Smooth muscle cell of trachea (primary cell): ENCODE measurements around the gene HSP90B1. TPM values are rescaled to one million over a fixed set of nuclear protein-coding genes. Genes with fewer than 3 reads are reported as not detected.

ENCODE experiments used
- total RNA-seq: library from RNA; depleted of rRNA; stranded (reverse); fragments of >200 nt; gene quantifications from 2 replicates; pipeline ENCODE4 v1.2.1, GENCODE V29; 2014

The HSP90B1 gene
- 492 and 1,200 TPM in 2 replicates for total RNA-seq

DNA sequence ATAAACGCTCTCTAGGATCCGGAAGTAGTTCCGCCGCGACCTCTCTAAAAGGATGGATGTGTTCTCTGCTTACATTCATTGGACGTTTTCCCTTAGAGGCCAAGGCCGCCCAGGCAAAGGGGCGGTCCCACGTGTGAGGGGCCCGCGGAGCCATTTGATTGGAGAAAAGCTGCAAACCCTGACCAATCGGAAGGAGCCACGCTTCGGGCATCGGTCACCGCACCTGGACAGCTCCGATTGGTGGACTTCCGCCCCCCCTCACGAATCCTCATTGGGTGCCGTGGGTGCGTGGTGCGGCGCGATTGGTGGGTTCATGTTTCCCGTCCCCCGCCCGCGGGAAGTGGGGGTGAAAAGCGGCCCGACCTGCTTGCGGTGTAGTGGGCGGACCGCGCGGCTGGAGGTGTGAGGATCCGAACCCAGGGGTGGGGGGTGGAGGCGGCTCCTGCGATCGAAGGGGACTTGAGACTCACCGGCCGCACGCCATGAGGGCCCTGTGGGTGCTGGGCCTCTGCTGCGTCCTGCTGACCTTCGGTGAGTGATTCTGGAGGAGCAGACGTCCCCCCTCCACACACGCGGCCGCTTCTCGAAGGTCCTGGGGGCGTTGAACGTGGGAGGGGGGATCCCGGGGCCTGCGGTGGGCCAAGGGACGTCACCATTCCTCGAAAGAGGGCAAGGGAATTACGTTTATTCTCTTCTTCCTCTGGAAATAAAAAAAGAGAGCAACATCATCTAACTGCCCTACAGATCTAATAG is at the start of gene HSP90B1:
Gene HSP90B1 (plus strand): TSS at position 377 of the 753 bp plus-strand sequence. CDS start 106 bp downstream, at position 483.

DNA sequence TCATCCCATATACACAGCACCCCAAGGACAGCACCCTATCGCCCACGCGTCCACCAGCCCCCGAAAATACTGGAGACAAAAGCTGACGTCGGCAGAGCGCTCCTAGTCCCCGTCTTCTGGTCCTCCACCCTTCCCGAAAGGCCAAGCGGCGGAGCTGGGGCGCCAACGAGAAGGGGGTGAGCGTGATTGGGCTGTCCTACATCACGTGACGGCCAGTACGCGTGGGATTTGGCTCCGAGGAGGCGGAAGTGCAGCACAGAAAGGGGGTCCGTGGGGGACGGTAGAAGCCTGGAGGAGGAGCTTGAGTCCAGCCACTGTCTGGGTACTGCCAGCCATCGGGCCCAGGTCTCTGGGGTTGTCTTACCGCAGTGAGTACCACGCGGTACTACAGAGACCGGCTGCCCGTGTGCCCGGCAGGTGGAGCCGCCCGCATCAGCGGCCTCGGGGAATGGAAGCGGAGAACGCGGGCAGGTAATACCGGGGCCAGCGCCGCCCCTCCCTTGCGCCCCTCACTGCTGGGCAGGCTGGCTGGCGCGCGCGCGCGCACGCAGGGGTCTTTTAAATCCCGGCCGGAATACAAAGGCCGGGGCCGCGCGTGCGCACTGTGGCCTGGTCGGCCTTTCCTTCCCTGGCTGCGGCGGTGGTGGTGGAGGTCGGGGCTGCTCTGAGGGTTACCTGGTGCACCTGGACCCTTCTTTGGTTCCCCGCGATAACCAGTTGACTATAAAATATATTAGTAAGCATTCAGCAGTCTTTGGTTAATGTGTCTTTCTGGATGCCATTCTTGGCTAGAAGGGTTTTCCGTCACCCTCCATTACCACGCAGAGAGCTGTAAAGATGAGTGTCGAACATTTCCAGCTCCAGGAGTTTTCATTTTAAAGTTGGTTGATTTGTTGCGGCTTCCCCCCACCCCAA is 35.6 kb downstream of the HSP90B1 start, which contains the start of gene TDG:
Gene TDG (plus strand): TSS at position 283 of the 915 bp plus-strand sequence. CDS start 166 bp downstream, at position 449.

Other genes with a start within 250 kb of the HSP90B1 start
- 7.6 and 10.6 TPM in 2 replicates for gene NT5DC3, start 89.2 kb upstream of the HSP90B1 start, total RNA-seq
- gene TDG, start 35.5 kb downstream of the HSP90B1 start, total RNA-seq, result 11.7 and 16.3 TPM in 2 replicates
- gene GLT8D2, start 119.8 kb downstream of the HSP90B1 start, total RNA-seq, result 48.5 and 66.3 TPM in 2 replicates
- 28.8 and 36.8 TPM in 2 replicates for gene HCFC2, start 134.1 kb downstream of the HSP90B1 start, total RNA-seq
- 17.0 and 30.4 TPM in 2 replicates for gene NFYB, start 207.8 kb downstream of the HSP90B1 start, total RNA-seq